ENCODE measurements around the gene ACOT13.
"Not testable (repeated sequence)": the region's sequence is repeated elsewhere in the genome, so short reads cannot be mapped to it uniquely, and the experiment has no call there.

The ACOT13 gene

GRCh38 chr6:24660105-24660504, 6.8 kb upstream of the ACOT13 start:
- DNase-seq (ENCODE audit: low read depth), result no peak
- TF ChIP-seq CTCF (IDR thresholded peaks at IDR 0.05; ENCODE audit: control insufficient read depth, extremely low read depth, insufficient read depth), result no peak
- H3K4me3 ChIP-seq (ENCODE audit: low read depth, low read length), result no peak overlapping the region

- DNase-seq (ENCODE audit: low read depth); H3K4me3 ChIP-seq (ENCODE audit: low read depth, low read length): not testable (repeated sequence)
Measured at GRCh38 chr6:24661759-24662158, 5.1 kb upstream of the ACOT13 start.

GRCh38 chr6:24662236-24662635, 4.6 kb upstream of the ACOT13 start:
- no peak overlapping the region for H3K4me3 ChIP-seq (ENCODE audit: low read depth, low read length)
- TF ChIP-seq CTCF (IDR thresholded peaks at IDR 0.05; ENCODE audit: control insufficient read depth, extremely low read depth, insufficient read depth), result no peak
- no peak for DNase-seq (ENCODE audit: low read depth)

GRCh38 chr6:24663189-24663588, 3.7 kb upstream of the ACOT13 start:
- TF ChIP-seq CTCF (IDR thresholded peaks at IDR 0.05; ENCODE audit: control insufficient read depth, extremely low read depth, insufficient read depth), result no peak
- DNase-seq (ENCODE audit: low read depth), result no peak
- no peak overlapping the region for H3K4me3 ChIP-seq (ENCODE audit: low read depth, low read length)

GRCh38 chr6:24664046-24664987, 2.6 kb upstream of the ACOT13 start:
- TF ChIP-seq CTCF (IDR thresholded peaks at IDR 0.05; ENCODE audit: control insufficient read depth, extremely low read depth, insufficient read depth), result no peak
- DNase-seq (ENCODE audit: low read depth), result no peak
- no peak overlapping the region for H3K4me3 ChIP-seq (ENCODE audit: low read depth, low read length)

- TF ChIP-seq CTCF (IDR thresholded peaks at IDR 0.05; ENCODE audit: control insufficient read depth, extremely low read depth, insufficient read depth), result no peak
- H3K4me3 ChIP-seq (ENCODE audit: low read depth, low read length), result peak overlapping the region; percentile 94
- DNase-seq (ENCODE audit: low read depth), result no peak
Measured at GRCh38 chr6:24666097-24666640, 708 bp upstream of the ACOT13 start.

- no peak for DNase-seq (ENCODE audit: low read depth)
Measured at GRCh38 chr6:24667378-24667803, 514 bp downstream of the ACOT13 start.

GRCh38 chr6:24668066-24668996, 1.5 kb downstream of the ACOT13 start:
- not testable (repeated sequence) for DNase-seq (ENCODE audit: low read depth)
- peak overlapping the region; percentile 94 for H3K4me3 ChIP-seq (ENCODE audit: low read depth, low read length)

More at GRCh38 chr6:24667378-24667803, 514 bp downstream of the ACOT13 start:
- no peak for TF ChIP-seq CTCF (IDR thresholded peaks at IDR 0.05; ENCODE audit: control insufficient read depth, extremely low read depth, insufficient read depth)
- H3K4me3 ChIP-seq (ENCODE audit: low read depth, low read length), result peak overlapping the region; percentile 94

Data from LNCaP clone FGC (cell line).